ENCODE data around the gene SAFB.

Gene SAFB

GRCh38 chr19:5707576-5708575 is 85.0 kb downstream of the SAFB start:
- H3K9me3 Mint-ChIP-seq = no peaks in the 10 kb centered on the region
- no peak for DNase-seq
- H3K4me3 Mint-ChIP-seq = no peak overlapping the region
- CTCF ChIA-PET = no interaction called here
- peaks cover 28% of the 10 kb centered on the region for H3K36me3 Mint-ChIP-seq
- no peaks in the 10 kb centered on the region for H3K27me3 Mint-ChIP-seq
- no peaks in the 10 kb centered on the region for H3K4me1 Mint-ChIP-seq
- no peak overlapping the region for H3K27ac Mint-ChIP-seq

GRCh38 chr19:5711025-5711424 is 88.1 kb downstream of the SAFB start:
- H3K9me3 Mint-ChIP-seq = no peaks in the 10 kb centered on the region
- H3K27me3 Mint-ChIP-seq = no peaks in the 10 kb centered on the region
- peaks cover 3% of the 10 kb centered on the region for H3K4me1 Mint-ChIP-seq
- no peak for DNase-seq
- CTCF ChIA-PET = interaction anchor here (4.4 kb wide), 1 partner anchor 20 kb away, joined by 19 read pairs; the partner anchor contains the start of gene RPL36
- H3K27ac Mint-ChIP-seq = no peak overlapping the region
- peaks cover 31% of the 10 kb centered on the region for H3K36me3 Mint-ChIP-seq
- H3K4me3 Mint-ChIP-seq = no peak overlapping the region

DNA sequence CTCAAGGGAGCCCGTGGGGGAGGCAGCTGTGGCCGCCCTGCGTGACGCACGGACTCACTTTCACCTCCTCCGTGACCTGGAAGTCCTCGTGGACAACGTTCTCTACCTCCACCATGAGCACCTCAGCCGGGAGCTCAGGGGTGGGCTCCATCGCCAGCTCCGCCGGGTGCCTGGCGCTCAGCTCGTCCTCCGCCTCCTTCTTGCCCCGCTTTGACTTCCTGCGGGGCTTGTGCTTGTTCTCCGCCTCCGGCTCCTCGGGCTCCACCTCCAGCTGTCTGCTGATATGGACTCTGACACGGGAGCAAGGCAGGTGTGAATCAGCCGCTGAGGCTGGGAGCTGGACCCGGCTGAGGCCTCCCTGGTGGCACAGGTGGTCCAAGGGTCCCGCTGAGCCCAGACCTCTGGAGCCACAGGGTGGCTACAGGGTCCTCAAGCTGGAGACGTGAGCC is 88.9 kb downstream of the SAFB start:
- Mint-ChIP-seq H3K9me3 (no peaks in the 10 kb centered on the region), H3K27ac (no peak overlapping the region), H3K36me3 (peaks cover 26% of the 10 kb centered on the region), H3K4me1 (peaks cover 6% of the 10 kb centered on the region), H3K27me3 (no peaks in the 10 kb centered on the region), H3K4me3 (no peak overlapping the region)
- CTCF ChIA-PET = interaction anchor here (4.4 kb wide), 1 partner anchor 21 kb away, joined by 19 read pairs; the partner anchor contains the start of gene RPL36
- no peak for DNase-seq

DNA sequence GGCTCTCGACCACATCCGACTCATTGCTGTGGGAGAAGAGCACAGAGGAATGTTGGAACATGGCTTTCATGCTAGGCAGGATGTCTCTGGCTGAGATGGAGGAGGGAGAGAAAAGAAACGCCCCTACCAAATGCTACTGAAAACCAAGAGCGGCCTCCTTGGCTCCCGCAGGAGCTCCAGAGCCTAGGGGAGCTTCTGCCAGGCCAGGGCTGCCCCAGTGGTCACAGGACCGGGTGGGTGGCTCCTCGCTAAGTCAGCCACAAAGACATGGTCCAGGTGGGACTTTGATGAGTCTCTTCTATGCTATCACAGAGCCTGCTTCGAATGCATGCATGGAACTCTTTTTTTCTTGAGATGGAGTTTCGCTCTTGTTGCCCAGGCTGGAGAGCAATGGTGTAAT is 90.3 kb downstream of the SAFB start:
- CTCF ChIA-PET = interaction anchor here (1.6 to 4.4 kb wide), 2 partner anchors 23 to 26 kb away, joined by 4 to 19 read pairs; partner anchors contain the start of gene RPL36
- no peak for DNase-seq
- Mint-ChIP-seq H3K36me3 (peaks cover 25% of the 10 kb centered on the region), H3K4me1 (peaks cover 19% of the 10 kb centered on the region), H3K27me3 (no peaks in the 10 kb centered on the region), H3K27ac (no peak overlapping the region), H3K4me3 (no peak overlapping the region), H3K9me3 (no peaks in the 10 kb centered on the region)

DNA sequence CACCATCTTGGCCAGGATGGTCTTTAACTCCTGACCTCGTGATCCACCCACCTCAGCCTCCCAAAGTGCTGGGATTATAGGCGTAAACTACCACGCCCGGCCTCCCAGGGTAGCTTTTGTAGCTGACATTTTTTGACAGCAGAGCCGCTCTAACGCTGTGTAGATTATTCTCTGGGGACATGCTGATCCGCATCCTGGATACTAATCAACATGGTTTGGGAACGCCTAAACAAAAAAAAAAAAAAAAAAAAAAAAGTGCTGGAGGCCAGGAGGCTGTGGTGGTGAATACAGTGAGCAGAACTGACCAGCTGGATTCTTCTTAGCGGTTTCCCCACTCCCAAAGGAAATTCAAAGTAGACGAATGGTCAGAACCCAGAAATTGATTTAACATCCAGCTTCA is 91.9 kb downstream of the SAFB start:
- Mint-ChIP-seq H3K4me3 (no peak overlapping the region), H3K36me3 (peaks cover 31% of the 10 kb centered on the region), H3K27ac (no peak overlapping the region), H3K4me1 (peaks cover 30% of the 10 kb centered on the region), H3K9me3 (no peaks in the 10 kb centered on the region), H3K27me3 (no peaks in the 10 kb centered on the region)
- no peak for DNase-seq
- CTCF ChIA-PET = interaction anchor here (0.6 to 1.6 kb wide), 2 partner anchors 28 to 1063 kb away, joined by 4 read pairs; no protein-coding TSS in a partner anchor

DNA sequence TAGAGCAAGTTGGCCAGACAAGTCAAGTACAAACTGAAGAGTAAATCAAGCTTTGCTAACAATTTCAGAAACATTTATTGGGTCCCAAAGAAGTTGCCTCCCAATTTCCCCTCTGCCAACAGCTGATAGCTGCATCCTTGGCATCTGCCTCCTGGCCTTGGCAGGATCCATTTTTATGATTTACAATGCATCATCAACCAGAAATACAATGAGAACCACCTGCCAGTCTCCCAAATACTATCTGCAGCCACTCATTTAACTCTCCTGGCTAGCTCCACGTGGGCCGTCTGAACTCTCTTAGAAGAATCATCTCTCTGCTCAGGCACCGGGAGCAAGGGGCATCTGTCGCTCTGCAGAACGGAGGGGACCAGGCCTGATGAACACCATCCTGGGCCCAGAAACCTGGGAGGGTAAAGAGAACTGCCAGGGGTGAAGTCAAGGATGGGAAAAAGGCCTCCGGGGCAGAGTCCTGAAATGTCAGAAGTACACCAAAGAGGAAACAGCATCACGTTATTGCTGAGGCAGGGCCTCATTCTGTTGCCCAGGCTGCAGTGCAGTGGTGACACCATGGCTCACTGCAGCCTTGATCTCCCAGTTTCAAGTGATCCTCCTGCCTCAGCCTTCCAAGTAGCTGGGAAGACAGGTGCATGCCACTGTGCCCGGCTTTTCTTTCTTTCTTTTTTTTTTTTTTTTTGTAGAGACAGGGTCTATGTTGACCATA is 94.5 kb downstream of the SAFB start:
- peaks cover 37% of the 10 kb centered on the region for H3K4me1 Mint-ChIP-seq
- H3K27ac Mint-ChIP-seq = peak overlapping the region; percentile 98
- peaks cover 23% of the 10 kb centered on the region for H3K36me3 Mint-ChIP-seq
- H3K4me3 Mint-ChIP-seq = peak overlapping the region; percentile 93
- CTCF ChIA-PET = interaction anchor here (1.3 to 3.0 kb wide), 2 partner anchors 26 to 77 kb away, joined by 4 to 11 read pairs; no protein-coding TSS in a partner anchor
- no peaks in the 10 kb centered on the region for H3K9me3 Mint-ChIP-seq
- no peak for DNase-seq
- H3K27me3 Mint-ChIP-seq = peaks cover 6% of the 10 kb centered on the region

Data from activated naive CD4-positive, alpha-beta T cell treated with anti-CD3 and anti-CD28 coated beads, Interleukin-2, amount 10 ng/mL, durations not matched to agents 7 days and 5 days (primary cell).